NCI-H2029 (cell line): Measurements from ENCODE around the gene RNF141.

ENCODE experiments used
- DNase-seq: peaks from one replicate; lab custom pipeline; 2025; lab: John Stamatoyannopoulos, UW

The RNF141 gene

DNA sequence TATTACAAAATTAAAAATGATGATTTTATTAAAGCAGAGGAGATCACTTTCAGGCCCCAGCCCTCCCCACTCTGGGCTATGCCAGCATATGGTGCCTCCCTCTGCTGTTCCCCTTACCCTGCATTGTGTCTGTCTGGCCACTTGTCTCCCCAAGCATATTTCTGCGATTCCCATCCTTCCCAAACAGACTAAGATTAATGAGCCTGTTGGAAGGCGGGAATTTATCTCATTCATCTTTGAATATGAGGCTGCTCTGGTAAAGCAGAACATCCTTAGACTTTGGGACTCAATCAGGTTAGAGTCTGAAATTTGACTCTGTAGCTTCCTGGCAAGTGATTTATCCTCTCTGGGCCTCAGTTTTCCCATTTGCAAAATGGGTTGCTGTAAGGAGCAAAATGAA, 60.2 kb downstream of the RNF141 start:
- no peak for DNase-seq

DNA sequence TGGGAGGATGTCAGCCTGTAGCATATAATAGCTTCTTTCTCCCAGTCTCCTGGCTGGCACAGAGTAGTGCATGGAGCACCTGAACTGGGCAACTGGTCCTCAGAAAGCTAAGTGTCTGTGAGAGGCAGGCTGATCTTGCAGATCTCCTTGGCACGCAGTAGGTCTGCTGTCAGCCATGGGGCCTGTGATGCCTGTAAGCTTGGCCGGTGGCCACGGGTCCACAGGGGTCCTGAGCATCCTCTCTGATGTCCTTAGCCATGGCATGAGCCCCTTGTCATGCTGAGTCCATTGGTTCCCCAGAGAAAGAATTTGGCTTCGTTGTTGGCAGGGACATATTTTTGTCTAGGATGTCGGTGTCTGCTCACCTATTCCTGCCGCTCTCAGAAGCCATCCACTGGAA, 61.0 kb downstream of the RNF141 start:
- DNase-seq = no peak

DNA sequence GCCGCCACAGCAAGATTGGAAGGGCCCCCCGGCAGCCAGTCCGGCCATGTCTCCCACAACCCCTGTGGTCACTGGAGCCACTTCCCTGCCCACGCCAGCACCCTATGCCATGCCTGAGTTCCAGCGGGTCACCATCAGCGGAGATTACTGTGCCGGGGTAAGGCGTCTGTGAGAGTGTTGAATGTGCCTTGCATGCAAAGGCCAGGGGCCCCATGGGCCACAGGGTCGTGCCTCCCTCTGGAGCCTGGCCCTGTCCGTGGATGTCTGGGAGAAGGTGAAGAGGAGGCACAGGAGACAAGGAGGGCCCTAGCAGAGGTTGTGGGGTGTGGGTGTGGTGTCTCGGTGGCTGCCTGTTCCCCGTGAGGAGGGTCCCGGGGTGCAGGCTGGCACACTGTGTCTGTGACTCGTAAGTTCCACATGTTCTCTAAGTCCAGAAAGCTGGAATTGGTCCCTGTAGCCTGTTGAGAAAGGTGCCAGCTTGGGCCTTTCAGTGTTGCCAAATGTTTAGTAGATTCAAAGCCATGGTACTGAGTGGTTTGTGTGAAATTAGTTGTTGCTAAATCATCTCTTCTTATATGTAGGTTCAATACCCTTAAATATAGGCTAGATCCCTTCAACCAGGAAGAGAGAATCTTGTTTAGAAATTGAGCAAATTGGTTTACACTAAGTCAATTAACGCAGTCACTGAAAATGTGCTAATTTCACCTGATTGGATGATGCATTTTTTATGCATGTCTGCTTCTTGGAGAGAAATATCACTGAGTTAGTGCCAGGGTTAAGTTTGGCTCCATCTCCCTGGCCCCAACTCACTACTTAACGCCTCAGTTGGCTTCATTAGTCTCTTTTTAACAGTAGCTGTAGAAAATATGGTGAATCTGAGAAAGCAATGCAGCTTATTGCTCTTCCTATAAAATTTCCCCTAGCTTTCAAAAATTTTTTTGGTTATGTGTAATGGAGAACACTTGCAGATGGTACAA, 62.1 kb downstream of the RNF141 start:
- DNase-seq = no peak

DNA sequence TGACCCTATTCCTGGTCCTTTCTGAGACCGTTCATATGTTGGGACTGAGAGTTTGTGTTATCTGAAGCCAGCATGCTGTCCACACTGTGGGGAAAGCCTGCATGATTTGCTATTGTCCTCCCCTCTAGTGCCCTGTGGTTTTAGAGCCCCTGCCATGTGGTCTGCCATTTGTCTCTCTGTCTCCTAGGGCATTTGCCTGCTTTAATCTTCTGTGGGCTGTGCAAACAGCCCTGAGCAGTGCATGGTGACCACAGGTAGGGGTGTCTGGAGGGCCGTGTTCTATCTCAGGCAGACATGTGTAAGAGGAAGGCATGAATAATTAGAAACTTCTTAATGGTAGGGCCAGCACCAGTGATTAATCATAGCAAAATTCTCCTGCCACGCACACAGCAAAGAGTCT, 62.9 kb downstream of the RNF141 start:
- DNase-seq = no peak

DNA sequence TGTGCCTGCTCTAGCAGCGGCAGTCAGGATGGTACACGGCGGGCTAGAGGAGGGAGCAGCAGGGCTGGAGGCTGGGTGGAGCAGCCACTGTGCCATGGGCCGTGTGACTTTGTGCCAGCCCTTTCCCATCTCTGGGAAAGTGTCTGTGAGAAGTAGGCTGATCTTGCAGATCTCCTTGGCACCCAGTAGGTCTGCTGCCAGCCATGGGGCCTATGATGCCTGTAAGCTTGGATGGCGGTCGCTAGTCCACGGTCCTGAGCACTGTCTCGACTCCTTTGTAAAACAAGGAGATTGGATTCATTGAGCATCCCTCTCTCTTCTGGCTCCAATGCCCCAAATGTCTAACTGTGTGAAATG, 63.3 kb downstream of the RNF141 start:
- DNase-seq = no peak

DNA sequence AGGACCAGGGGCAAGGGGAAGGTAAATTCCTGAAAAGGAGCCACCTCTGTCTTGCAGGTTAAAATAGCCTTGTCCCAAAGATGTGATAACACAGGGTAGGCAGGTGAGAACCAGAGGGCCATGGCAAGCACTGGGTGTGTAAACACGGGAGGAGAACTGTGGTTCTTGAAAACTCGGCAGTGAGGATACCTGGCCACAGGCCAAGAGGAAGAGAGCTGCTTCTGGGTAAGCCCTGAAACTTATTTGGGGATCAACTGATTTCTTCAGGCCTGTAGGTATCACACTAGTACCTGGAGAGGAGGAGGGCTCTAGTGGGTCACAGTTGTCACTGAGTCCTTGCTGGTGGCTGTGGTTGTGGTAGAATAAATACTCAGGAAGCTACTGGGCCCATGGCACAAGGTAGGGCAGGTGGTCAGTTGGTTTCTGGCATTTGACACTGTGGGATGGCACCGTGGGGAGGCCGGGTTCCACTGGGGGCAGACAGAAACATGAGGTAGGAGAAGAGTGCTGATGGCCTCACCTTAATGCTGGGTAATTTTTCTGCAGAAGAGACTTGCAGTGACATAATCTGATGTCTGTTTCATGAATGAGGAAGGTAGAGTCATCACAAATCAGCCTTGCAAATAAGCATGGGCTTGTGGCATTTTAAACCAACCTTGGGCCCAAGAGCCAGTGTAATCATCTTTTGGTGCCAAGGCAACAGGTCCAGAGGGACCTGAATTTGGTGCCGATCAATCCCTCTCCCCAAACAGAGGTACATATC, 63.9 kb downstream of the RNF141 start:
- DNase-seq = no peak

DNA sequence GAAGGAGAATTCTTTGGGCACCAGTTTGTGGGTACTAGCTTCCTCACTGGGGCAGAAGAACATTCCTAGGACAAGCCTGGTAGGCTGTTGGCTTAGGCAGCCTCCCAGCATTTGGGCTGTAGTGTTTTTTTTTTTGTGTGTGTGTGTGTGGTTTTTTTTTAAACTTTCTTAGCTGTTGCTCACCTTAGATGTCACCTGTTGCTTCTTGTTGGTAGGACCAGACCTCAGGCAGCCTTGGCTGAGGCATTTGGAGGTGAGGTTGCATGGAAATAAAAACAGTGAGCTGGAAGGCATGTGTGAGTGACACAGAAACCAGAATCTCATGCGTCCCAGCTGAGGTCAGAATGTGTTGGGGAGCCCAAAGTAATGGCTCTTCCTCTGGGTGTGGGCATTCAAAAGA, 64.6 kb downstream of the RNF141 start:
- no peak for DNase-seq

DNA sequence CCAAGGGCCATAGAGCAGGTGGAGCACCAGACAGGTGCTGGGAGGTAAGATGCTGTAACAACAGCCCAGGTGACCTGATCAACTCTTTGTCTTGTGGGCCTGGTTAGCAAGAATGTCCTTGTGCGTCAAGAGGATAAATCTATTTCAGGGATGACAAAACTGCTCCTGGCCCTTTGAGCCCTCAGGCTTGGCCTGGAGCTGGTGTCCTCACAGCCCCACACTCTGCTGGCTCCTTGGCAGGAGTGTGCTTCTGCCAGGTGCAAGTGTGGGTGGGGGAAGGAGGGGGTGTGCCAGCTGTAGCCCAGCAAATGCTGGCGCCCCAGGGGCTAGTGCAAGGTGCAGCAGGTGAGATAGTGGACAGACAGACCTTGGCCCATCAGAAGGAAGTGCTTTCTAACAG, 66.4 kb downstream of the RNF141 start:
- no peak for DNase-seq

DNA sequence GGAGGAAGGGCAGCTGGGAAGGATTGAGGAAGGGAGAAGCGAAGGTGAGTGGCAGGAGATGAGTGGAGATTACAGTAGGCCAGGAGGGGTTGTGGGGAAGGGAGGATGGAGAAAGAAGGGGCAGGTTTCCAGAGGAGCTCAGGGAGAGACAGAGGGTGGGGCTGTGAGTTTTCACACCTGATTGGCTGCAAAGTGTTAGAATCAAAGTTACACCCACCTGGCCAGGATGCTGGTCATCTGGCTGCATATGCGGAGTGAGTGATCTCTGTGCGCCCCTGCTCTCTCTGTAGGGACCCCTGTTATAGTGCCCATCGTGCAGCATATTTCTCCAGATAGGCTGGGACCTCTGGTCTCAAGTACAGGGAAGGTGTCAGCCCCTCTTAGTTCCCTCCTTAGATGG, 67.6 kb downstream of the RNF141 start:
- no peak for DNase-seq

DNA sequence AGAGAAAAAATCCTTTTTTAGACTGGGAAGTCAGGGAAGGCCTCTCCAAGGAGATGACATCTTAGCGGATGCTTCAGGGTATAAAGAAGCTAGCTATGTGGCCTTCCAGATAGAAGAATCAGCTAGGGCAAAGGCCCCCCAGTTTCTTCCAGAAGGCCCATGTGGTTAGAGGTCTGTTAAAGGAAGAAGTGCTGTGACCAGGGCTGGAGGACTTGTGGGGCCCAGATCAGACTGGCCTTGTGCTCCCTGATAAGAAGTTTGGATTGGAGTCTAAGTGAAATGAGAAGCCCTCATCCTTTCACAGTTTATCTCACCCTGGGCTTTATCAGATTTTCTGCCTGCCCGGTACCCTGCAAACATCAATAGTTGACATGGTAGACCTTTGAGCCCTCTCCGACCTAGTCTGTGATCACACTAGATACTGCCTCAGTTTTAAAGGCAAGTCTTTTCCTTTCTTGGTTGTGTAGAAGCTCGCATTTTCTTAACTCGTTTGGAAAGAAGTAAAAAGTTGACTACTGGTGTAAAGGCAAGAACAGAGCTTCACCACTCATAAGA, 78.2 kb downstream of the RNF141 start:
- no peak for DNase-seq
